ENCODE results near the gene MEGF8.

DNA sequence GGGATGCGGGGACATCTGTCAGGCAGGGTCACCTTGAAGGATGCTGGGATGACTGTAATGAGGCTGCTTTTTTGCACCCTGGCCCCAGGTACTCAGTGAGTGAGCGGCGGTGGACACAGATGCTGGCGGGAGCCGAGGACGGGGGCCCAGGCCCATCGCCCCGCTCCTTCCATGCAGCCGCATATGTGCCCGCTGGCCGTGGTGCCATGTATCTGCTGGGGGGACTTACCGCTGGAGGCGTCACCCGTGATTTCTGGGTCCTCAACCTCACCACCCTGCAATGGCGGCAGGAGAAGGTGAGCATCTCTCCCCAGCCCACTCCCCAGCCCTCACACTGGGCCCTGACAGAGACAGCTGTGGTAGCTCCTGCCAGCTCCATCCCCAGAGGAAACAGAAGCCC, 31.3 kb downstream of the MEGF8 start:
- no peak for TF ChIP-seq SMC3 (IDR thresholded peaks at IDR 0.05; ENCODE audit: borderline replicate concordance, low read length)
- TF ChIP-seq, protein P1, sequence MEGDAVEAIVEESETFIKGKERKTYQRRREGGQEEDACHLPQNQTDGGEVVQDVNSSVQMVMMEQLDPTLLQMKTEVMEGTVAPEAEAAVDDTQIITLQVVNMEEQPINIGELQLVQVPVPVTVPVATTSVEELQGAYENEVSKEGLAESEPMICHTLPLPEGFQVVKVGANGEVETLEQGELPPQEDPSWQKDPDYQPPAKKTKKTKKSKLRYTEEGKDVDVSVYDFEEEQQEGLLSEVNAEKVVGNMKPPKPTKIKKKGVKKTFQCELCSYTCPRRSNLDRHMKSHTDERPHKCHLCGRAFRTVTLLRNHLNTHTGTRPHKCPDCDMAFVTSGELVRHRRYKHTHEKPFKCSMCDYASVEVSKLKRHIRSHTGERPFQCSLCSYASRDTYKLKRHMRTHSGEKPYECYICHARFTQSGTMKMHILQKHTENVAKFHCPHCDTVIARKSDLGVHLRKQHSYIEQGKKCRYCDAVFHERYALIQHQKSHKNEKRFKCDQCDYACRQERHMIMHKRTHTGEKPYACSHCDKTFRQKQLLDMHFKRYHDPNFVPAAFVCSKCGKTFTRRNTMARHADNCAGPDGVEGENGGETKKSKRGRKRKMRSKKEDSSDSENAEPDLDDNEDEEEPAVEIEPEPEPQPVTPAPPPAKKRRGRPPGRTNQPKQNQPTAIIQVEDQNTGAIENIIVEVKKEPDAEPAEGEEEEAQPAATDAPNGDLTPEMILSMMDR (IDR thresholded peaks at IDR 0.05 in 2 of 3, conservative IDR thresholded peaks at IDR 0.05 in 1 of 3; ENCODE audit: control insufficient read depth in 2 of 3, extremely low read depth in 1 of 3, insufficient read depth in 1 of 3, low read depth in 3 of 3, low read length in 3 of 3): no peak
- TF ChIP-seq, protein P2, sequence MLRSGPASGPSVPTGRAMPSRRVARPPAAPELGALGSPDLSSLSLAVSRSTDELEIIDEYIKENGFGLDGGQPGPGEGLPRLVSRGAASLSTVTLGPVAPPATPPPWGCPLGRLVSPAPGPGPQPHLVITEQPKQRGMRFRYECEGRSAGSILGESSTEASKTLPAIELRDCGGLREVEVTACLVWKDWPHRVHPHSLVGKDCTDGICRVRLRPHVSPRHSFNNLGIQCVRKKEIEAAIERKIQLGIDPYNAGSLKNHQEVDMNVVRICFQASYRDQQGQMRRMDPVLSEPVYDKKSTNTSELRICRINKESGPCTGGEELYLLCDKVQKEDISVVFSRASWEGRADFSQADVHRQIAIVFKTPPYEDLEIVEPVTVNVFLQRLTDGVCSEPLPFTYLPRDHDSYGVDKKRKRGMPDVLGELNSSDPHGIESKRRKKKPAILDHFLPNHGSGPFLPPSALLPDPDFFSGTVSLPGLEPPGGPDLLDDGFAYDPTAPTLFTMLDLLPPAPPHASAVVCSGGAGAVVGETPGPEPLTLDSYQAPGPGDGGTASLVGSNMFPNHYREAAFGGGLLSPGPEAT (IDR thresholded peaks at IDR 0.05; ENCODE audit: low read depth): no peak
- TF ChIP-seq, protein P3, sequence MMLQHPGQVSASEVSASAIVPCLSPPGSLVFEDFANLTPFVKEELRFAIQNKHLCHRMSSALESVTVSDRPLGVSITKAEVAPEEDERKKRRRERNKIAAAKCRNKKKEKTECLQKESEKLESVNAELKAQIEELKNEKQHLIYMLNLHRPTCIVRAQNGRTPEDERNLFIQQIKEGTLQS (IDR thresholded peaks at IDR 0.05; ENCODE audit: borderline replicate concordance, extremely low read depth, low read depth, low read length): no peak
- no peak for TF ChIP-seq SP1 (IDR thresholded peaks at IDR 0.05; ENCODE audit: low read depth, low read length)
- TF ChIP-seq, protein P4, sequence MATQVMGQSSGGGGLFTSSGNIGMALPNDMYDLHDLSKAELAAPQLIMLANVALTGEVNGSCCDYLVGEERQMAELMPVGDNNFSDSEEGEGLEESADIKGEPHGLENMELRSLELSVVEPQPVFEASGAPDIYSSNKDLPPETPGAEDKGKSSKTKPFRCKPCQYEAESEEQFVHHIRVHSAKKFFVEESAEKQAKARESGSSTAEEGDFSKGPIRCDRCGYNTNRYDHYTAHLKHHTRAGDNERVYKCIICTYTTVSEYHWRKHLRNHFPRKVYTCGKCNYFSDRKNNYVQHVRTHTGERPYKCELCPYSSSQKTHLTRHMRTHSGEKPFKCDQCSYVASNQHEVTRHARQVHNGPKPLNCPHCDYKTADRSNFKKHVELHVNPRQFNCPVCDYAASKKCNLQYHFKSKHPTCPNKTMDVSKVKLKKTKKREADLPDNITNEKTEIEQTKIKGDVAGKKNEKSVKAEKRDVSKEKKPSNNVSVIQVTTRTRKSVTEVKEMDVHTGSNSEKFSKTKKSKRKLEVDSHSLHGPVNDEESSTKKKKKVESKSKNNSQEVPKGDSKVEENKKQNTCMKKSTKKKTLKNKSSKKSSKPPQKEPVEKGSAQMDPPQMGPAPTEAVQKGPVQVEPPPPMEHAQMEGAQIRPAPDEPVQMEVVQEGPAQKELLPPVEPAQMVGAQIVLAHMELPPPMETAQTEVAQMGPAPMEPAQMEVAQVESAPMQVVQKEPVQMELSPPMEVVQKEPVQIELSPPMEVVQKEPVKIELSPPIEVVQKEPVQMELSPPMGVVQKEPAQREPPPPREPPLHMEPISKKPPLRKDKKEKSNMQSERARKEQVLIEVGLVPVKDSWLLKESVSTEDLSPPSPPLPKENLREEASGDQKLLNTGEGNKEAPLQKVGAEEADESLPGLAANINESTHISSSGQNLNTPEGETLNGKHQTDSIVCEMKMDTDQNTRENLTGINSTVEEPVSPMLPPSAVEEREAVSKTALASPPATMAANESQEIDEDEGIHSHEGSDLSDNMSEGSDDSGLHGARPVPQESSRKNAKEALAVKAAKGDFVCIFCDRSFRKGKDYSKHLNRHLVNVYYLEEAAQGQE (IDR thresholded peaks at IDR 0.05; ENCODE audit: low read depth, low read length): no peak
- no peak for TF ChIP-seq EZH2 (IDR thresholded peaks at IDR 0.05; ENCODE audit: borderline replicate concordance, control insufficient read depth, low read depth, low read length)
- TF ChIP-seq, protein P5, sequence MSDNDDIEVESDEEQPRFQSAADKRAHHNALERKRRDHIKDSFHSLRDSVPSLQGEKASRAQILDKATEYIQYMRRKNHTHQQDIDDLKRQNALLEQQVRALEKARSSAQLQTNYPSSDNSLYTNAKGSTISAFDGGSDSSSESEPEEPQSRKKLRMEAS (IDR thresholded peaks at IDR 0.05; ENCODE audit: low read depth, low read length): no peak
- TF ChIP-seq TAF1 (IDR thresholded peaks at IDR 0.05; ENCODE audit: borderline replicate concordance, low read depth, low read length): no peak
- no peak for TF ChIP-seq PAX5 (IDR thresholded peaks at IDR 0.05; ENCODE audit: borderline replicate concordance, low read depth, low read length)

Measured in GM12878 (cell line).